SKM-1 (cell line): Measurements from ENCODE around the gene ZNF735.
"Not testable (repeated sequence)": the region's sequence is repeated elsewhere in the genome, so short reads cannot be mapped to it uniquely, and the experiment has no call there.

ENCODE experiments used
- DNase-seq: peaks from one replicate; lab custom pipeline; 2025; ENCODE audit not compliant: unreplicated experiment; lab: John Stamatoyannopoulos, UW

ZNF735 gene

DNA sequence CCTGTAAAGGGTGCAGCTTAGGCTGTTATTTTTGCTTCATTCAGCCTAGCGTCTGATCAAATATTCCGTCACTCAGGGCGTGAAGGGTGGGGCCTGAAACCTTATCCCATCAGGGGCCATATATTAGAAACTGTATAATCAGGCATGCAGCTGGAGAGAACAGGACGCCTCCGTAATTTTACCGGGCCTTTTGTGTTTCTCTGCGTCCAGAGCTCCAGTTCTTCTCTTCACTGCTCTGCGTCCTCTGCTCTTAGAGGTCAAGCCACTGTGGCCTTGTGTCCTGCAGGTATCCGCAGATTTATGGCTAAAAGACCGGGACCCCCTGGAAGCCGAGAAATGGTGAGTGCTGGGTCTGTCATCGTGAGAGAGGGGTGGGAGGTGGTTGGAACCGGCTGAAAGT lies at the start of gene ZNF735:
Gene ZNF735 (plus strand): TSS at position 301 of the 400 bp plus-strand sequence. CDS start 0 bp downstream, at position 301.
- no peak for DNase-seq

GRCh38 chr7:64170974-64171373 lies 36.0 kb upstream of the ZNF735 start:
- DNase-seq, result not testable (repeated sequence)

DNA sequence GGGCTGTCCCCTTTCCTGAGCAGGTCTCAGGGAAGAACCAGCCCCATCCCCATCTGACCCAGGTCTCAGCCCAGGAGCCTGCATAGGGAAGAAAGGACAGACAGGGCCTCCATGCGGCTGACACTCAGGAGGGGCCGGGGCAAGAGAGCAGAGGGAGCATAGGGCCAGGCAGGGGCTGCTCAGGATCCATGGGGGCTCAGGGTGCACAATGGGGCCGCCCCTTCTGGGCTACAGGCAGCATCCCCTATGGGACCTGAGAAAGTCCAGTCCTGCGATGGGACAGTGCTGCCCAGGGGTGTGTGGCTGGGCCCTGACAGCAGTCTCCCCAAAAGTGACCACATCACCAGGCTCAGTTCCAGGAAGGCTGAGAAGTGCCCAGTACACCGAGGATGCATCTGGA lies 32.7 kb upstream of the ZNF735 start:
- DNase-seq, result no peak

- DNase-seq, result no peak
These were observed 32.1 kb upstream of the ZNF735 start for GRCh38 chr7:64174941-64175340.

DNA sequence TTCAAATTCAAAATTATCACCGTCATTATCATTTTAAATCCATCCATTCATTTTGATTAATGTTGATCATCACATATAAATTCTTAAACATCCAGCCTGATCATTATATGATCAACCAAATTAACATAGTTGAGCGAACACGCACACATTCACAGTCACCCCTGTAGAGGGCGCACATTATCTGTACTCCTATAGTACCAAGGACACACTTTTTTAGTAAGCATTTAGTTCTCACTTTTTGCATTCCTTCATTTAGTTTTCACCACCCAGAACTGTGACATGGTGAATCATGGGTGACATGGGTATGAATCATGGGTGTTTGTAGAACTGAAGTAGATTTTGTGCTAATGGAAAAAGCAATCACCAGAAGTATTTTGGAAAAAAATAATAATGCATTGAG lies 26.0 kb upstream of the ZNF735 start:
- DNase-seq, result peak; percentile 1

DNA sequence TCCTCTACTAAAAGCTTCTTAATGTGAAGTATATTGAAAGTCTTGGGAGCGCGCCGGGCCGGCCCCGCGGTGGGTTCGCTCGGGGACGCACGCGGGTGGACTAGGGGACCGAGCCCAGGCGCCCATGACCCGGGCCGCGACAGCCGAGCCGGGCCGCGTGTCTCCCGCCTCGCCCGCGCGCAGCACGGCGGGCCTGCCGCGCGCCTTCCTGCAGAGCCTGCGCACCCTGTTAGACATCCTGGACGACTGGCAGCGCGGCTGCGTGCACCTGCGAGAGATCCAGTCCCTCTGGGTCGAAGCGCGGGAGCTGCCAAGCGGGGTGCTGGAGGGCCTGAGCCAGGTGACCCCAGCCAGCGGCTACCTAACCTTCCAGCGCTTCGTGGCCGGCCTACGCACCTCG lies 25.4 kb upstream of the ZNF735 start:
- DNase-seq, result no peak

GRCh38 chr7:64182036-64182790 lies 24.8 kb upstream of the ZNF735 start:
- no peak for DNase-seq

GRCh38 chr7:64183126-64183742 lies 23.8 kb upstream of the ZNF735 start:
- DNase-seq, result no peak

GRCh38 chr7:64183827-64184372 lies 23.1 kb upstream of the ZNF735 start:
- DNase-seq, result no peak

GRCh38 chr7:64184376-64184775 lies 22.6 kb upstream of the ZNF735 start:
- DNase-seq, result no peak

DNA sequence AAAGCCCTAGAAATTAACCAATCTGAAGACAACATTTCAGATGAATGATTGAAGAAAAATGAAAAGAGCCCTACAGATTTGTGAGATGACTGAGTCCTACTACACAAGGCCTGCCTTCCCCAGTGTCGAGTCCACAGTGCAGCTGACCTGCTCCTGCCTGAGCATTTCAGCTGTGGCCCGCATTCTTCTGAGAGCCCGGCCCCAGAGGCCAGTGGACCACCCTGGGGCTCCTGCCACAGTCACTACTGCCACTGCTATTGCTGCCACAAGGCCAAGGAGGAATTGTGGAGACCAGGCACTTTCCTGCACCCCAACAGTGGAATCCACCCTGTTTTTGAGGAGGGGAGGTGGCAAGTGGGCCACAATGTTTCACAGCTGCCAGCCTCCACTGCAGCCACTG lies 19.6 kb upstream of the ZNF735 start:
- DNase-seq, result no peak

- DNase-seq, result no peak
These were observed 14.8 kb upstream of the ZNF735 start for GRCh38 chr7:64192148-64192704.

GRCh38 chr7:64192775-64193174 lies 14.2 kb upstream of the ZNF735 start:
- no peak for DNase-seq

GRCh38 chr7:64219710-64220298 lies 12.8 kb downstream of the ZNF735 start:
- not testable (repeated sequence) for DNase-seq

DNA sequence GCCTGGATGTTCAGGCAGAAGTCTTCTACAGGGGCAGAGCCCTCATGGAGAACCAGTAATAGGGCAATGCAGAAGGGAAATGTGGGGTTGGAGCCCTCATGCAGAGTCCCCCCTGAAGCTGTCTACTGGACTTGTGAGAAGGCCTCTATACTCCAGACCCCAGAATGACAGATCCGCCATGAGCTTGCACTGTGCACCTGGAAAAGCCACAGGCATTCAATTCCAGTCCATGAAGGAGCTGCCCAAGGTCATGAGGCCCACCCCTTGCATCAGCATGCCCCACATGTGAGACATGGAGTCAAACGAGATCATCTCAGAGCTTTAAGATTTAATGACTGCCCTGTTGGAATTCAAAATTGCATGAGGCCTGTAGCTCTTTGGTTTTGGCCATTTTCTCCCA lies 16.4 kb downstream of the ZNF735 start:
- DNase-seq, result no peak

- DNase-seq, result not testable (repeated sequence)
These were observed 21.2 kb downstream of the ZNF735 start, which contains the start of gene ZNF679 for GRCh38 chr7:64228174-64228573. ZNF679 (plus strand) TSS chr7:64228474; CDS start chr7:64249118, 20,644 bp downstream.

DNA sequence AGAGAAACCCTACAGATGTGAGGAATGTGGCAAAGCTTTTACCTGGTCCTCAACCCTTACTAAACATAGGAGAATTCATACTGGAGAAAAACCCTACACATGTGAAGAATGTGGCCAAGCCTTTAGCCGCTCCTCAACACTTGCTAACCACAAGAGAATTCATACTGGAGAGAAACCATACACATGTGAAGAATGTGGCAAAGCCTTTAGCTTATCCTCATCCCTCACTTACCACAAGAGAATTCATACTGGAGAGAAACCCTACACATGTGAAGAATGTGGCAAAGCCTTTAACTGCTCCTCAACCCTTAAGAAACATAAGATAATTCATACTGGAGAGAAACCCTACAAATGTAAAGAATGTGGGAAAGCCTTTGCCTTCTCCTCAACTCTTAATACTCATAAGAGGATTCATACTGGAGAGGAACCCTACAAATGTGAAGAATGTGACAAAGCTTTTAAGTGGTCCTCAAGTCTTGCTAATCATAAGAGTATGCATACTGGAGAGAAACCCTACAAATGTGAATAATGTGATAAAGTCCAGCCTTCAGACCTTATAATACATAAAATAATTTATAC lies 59.4 kb downstream of the ZNF735 start:
- DNase-seq, result no peak
